ENCODE results near the gene ASB2. TPM values are rescaled to one million over a fixed set of nuclear protein-coding genes. Genes with fewer than 3 reads are reported as not detected.
A peak's percentile ranks its signal among the peaks of the same experiment; 100 is the strongest.

ASB2 gene
- total and polyA plus RNA-seq, 4 donors: 9.1 to 57.0 (median 39.1) TPM

- no peaks in the 10 kb centered on the region for H3K9me3 ChIP-seq (ENCODE audit: control insufficient read depth, low read length)
- no peaks in the 10 kb centered on the region for H3K4me1 ChIP-seq (ENCODE audit: control insufficient read depth in 1 of 2, insufficient read depth in 2 of 2, low read length in 2 of 2)
- no peak overlapping the region for H3K27ac ChIP-seq (ENCODE audit: low read depth in 1 of 2, low read length in 2 of 2)
- DNase-seq (no peak), ATAC-seq (ENCODE audit: low FRiP score) (no peak)
- intact Hi-C loops (cut with DNase I): no loop called here
- H3K27me3 ChIP-seq (ENCODE audit: control insufficient read depth in 1 of 2, insufficient read depth in 2 of 2, low read length in 1 of 2): no peaks in the 10 kb centered on the region
- H3K36me3 ChIP-seq (ENCODE audit: control insufficient read depth in 1 of 2, insufficient read depth in 2 of 2, low read length in 1 of 2): no peaks in the 10 kb centered on the region
- 76 to 79% methylated on average over 8 of the region's 8 CpGs for WGBS, 2 donors
- H3K4me3 ChIP-seq (ENCODE audit: low read length in 2 of 2): no peak overlapping the region
These were observed 27.6 kb upstream of the ASB2 start for GRCh38 chr14:94004015-94004414.

GRCh38 chr14:94003397-94003796 is 27.0 kb upstream of the ASB2 start:
- H3K4me1 ChIP-seq (ENCODE audit: control insufficient read depth in 1 of 2, insufficient read depth in 2 of 2, low read length in 2 of 2): no peaks in the 10 kb centered on the region
- intact Hi-C loops (cut with DNase I): no loop called here
- DNase-seq (no peak), ATAC-seq (ENCODE audit: low FRiP score) (no peak)
- no peak overlapping the region for H3K27ac ChIP-seq (ENCODE audit: low read depth in 1 of 2, low read length in 2 of 2)
- WGBS, 2 donors: 78 to 91% methylated on average over 4 of the region's 4 CpGs
- H3K9me3 ChIP-seq (ENCODE audit: control insufficient read depth, low read length): no peaks in the 10 kb centered on the region
- no peaks in the 10 kb centered on the region for H3K36me3 ChIP-seq (ENCODE audit: control insufficient read depth in 1 of 2, insufficient read depth in 2 of 2, low read length in 1 of 2)
- H3K27me3 ChIP-seq (ENCODE audit: control insufficient read depth in 1 of 2, insufficient read depth in 2 of 2, low read length in 1 of 2): no peaks in the 10 kb centered on the region
- H3K4me3 ChIP-seq (ENCODE audit: low read length in 2 of 2): no peak overlapping the region

- Histone ChIP-seq H3K9me3 (ENCODE audit: control insufficient read depth, low read length) (no peaks in the 10 kb centered on the region), H3K4me1 (ENCODE audit: control insufficient read depth in 1 of 2, insufficient read depth in 2 of 2, low read length in 2 of 2) (no peaks in the 10 kb centered on the region), H3K27ac (ENCODE audit: low read depth in 1 of 2, low read length in 2 of 2) (no peak overlapping the region), H3K36me3 (ENCODE audit: control insufficient read depth in 1 of 2, insufficient read depth in 2 of 2, low read length in 1 of 2) (no peaks in the 10 kb centered on the region), H3K4me3 (ENCODE audit: low read length in 2 of 2) (no peak overlapping the region), H3K27me3 (ENCODE audit: control insufficient read depth in 1 of 2, insufficient read depth in 2 of 2, low read length in 1 of 2) (no peaks in the 10 kb centered on the region)
- intact Hi-C loops (cut with DNase I): loop anchor here (1.0 kb wide), 1 partner anchor 62 kb away; no protein-coding TSS in a partner anchor
- ATAC-seq (ENCODE audit: low FRiP score) (peak; percentile 79), DNase-seq (peak; percentile 65 to 83)
- 44 to 47% methylated on average over 26 of the region's 26 CpGs for WGBS, 2 donors
These were observed 25.4 kb upstream of the ASB2 start for GRCh38 chr14:94001501-94002396.

- Histone ChIP-seq H3K36me3 (ENCODE audit: control insufficient read depth in 1 of 2, insufficient read depth in 2 of 2, low read length in 1 of 2) (no peaks in the 10 kb centered on the region), H3K9me3 (ENCODE audit: control insufficient read depth, low read length) (no peaks in the 10 kb centered on the region), H3K27ac (ENCODE audit: low read depth in 1 of 2, low read length in 2 of 2) (no peak overlapping the region), H3K4me1 (ENCODE audit: control insufficient read depth in 1 of 2, insufficient read depth in 2 of 2, low read length in 2 of 2) (no peaks in the 10 kb centered on the region), H3K27me3 (ENCODE audit: control insufficient read depth in 1 of 2, insufficient read depth in 2 of 2, low read length in 1 of 2) (no peaks in the 10 kb centered on the region), H3K4me3 (ENCODE audit: low read length in 2 of 2) (no peak overlapping the region)
- intact Hi-C loops (cut with DNase I): no loop called here
- DNase-seq (no peak), ATAC-seq (ENCODE audit: low FRiP score) (no peak)
- WGBS, 2 donors: 84 to 87% methylated on average over 13 of the region's 13 CpGs
These were observed 24.6 kb upstream of the ASB2 start for GRCh38 chr14:94001016-94001415.

GRCh38 chr14:94000267-94000666 is 23.9 kb upstream of the ASB2 start:
- no peaks in the 10 kb centered on the region for H3K9me3 ChIP-seq (ENCODE audit: control insufficient read depth, low read length)
- ATAC-seq (ENCODE audit: low FRiP score): no peak
- WGBS, 2 donors: 87 to 91% methylated on average over 6 of the region's 6 CpGs
- no peaks in the 10 kb centered on the region for H3K36me3 ChIP-seq (ENCODE audit: control insufficient read depth in 1 of 2, insufficient read depth in 2 of 2, low read length in 1 of 2)
- no peak overlapping the region for H3K4me3 ChIP-seq (ENCODE audit: low read length in 2 of 2)
- H3K4me1 ChIP-seq (ENCODE audit: control insufficient read depth in 1 of 2, insufficient read depth in 2 of 2, low read length in 2 of 2): no peaks in the 10 kb centered on the region
- no peaks in the 10 kb centered on the region for H3K27me3 ChIP-seq (ENCODE audit: control insufficient read depth in 1 of 2, insufficient read depth in 2 of 2, low read length in 1 of 2)
- no peak for DNase-seq
- H3K27ac ChIP-seq (ENCODE audit: low read depth in 1 of 2, low read length in 2 of 2): no peak overlapping the region
- intact Hi-C loops (cut with DNase I): no loop called here

GRCh38 chr14:93999573-93999972 is 23.2 kb upstream of the ASB2 start:
- Histone ChIP-seq H3K36me3 (ENCODE audit: control insufficient read depth in 1 of 2, insufficient read depth in 2 of 2, low read length in 1 of 2) (no peaks in the 10 kb centered on the region), H3K27ac (ENCODE audit: low read depth in 1 of 2, low read length in 2 of 2) (no peak overlapping the region), H3K9me3 (ENCODE audit: control insufficient read depth, low read length) (no peaks in the 10 kb centered on the region), H3K27me3 (ENCODE audit: control insufficient read depth in 1 of 2, insufficient read depth in 2 of 2, low read length in 1 of 2) (no peaks in the 10 kb centered on the region), H3K4me1 (ENCODE audit: control insufficient read depth in 1 of 2, insufficient read depth in 2 of 2, low read length in 2 of 2) (no peaks in the 10 kb centered on the region), H3K4me3 (ENCODE audit: low read length in 2 of 2) (no peak overlapping the region)
- intact Hi-C loops (cut with DNase I): loop anchor here (5.0 kb wide), 1 partner anchor 42 kb away; no protein-coding TSS in a partner anchor
- 78 to 85% methylated on average over 8 of the region's 8 CpGs for WGBS, 2 donors
- ATAC-seq (ENCODE audit: low FRiP score) (no peak), DNase-seq (no peak)

- Histone ChIP-seq H3K9me3 (ENCODE audit: control insufficient read depth, low read length) (no peaks in the 10 kb centered on the region), H3K27ac (ENCODE audit: low read depth in 1 of 2, low read length in 2 of 2) (no peak overlapping the region), H3K27me3 (ENCODE audit: control insufficient read depth in 1 of 2, insufficient read depth in 2 of 2, low read length in 1 of 2) (no peaks in the 10 kb centered on the region), H3K36me3 (ENCODE audit: control insufficient read depth in 1 of 2, insufficient read depth in 2 of 2, low read length in 1 of 2) (no peaks in the 10 kb centered on the region), H3K4me1 (ENCODE audit: control insufficient read depth in 1 of 2, insufficient read depth in 2 of 2, low read length in 2 of 2) (no peaks in the 10 kb centered on the region), H3K4me3 (ENCODE audit: low read length in 2 of 2) (no peak overlapping the region)
- no peak for DNase-seq
- 87 to 95% methylated on average over 7 of the region's 7 CpGs for WGBS, 2 donors
- intact Hi-C loops (cut with DNase I): loop anchor here (5.0 kb wide), 1 partner anchor 42 kb away; no protein-coding TSS in a partner anchor
- ATAC-seq (ENCODE audit: low FRiP score): no peak
These were observed 22.6 kb upstream of the ASB2 start for GRCh38 chr14:93998871-93999403.

- 93 to 94% methylated on average over 17 of the region's 17 CpGs for WGBS, 2 donors
- no peak for DNase-seq
- intact Hi-C loops (cut with DNase I): loop anchor here (5.0 kb wide), 1 partner anchor 41 kb away; no protein-coding TSS in a partner anchor
- no peaks in the 10 kb centered on the region for H3K9me3 ChIP-seq (ENCODE audit: control insufficient read depth, low read length)
- H3K27ac ChIP-seq (ENCODE audit: low read depth in 1 of 2, low read length in 2 of 2): no peak overlapping the region
- H3K4me1 ChIP-seq (ENCODE audit: control insufficient read depth in 1 of 2, insufficient read depth in 2 of 2, low read length in 2 of 2): no peaks in the 10 kb centered on the region
- H3K36me3 ChIP-seq (ENCODE audit: control insufficient read depth in 1 of 2, insufficient read depth in 2 of 2, low read length in 1 of 2): no peaks in the 10 kb centered on the region
- no peaks in the 10 kb centered on the region for H3K27me3 ChIP-seq (ENCODE audit: control insufficient read depth in 1 of 2, insufficient read depth in 2 of 2, low read length in 1 of 2)
- ATAC-seq (ENCODE audit: low FRiP score): no peak
- H3K4me3 ChIP-seq (ENCODE audit: low read length in 2 of 2): no peak overlapping the region
These were observed 21.8 kb upstream of the ASB2 start for GRCh38 chr14:93997916-93998870.
